HCT116 (cell line): ENCODE results near the gene MICU2. TPM values are rescaled to one million over a fixed set of nuclear protein-coding genes. Genes with fewer than 3 reads are reported as not detected.

Experiments
- ATAC-seq: fragments of 200-7000 bp; cut with Tn5 transposase; 2 replicates; pipeline ENCODE4 v1.9.1; 2020; ENCODE audit warnings: mild to moderate bottlenecking, moderate library complexity
- BruUV-seq: library from RNA; stranded (reverse); fragments of 400-500 nt; replicated peaks from 2 replicates; lab custom pipeline; 2021; lab: Mats Ljungman, UMichigan
- CTCF ChIA-PET: fragments of 300-600 bp; sonication (Branson Sonifier 250); formaldehyde crosslinking; loops from one replicate; lab custom pipeline; 2021; ENCODE audit warnings: antibody characterized with exemption; lab: Charles Lee
- POLR2A ChIA-PET: fragments of 300-600, 350-600 bp; sonication (Branson Sonifier 250); formaldehyde crosslinking; loops from one replicate; lab custom pipeline; 2021; ENCODE audit warnings: antibody characterized with exemption; lab: Charles Lee
- RAD21 ChIA-PET, 2 experiments: fragments of 300-600 bp; sonication (Branson Sonifier 250); formaldehyde crosslinking; loops; one replicate each; lab custom pipeline; 2023; ENCODE audit warnings: low total read pairs in 2 of 2; ENCODE audit not compliant: uncharacterized antibody in 2 of 2, unreplicated experiment in 2 of 2, low non-redundant PET in 1 of 2; lab: Charles Lee
- DNase-seq: peaks from one replicate; pipeline ENCODE4 v3.0.0-alpha.2; 2010; ENCODE audit warnings: low read depth, low spot score
- H2AFZ ChIP-seq: fragments of 200-600 bp; shearing (Covaris generic), sonication (generic); 2 replicates; pipeline ENCODE4 v1.6.1; 2017; ENCODE audit warnings: low read depth, mixed run types, mixed read lengths, antibody characterized with exemption, low read length; ENCODE audit not compliant: poor library complexity, severe bottlenecking
- H3K27ac ChIP-seq: 2 replicates; pipeline ENCODE4 v1.5.1; 2012; ENCODE audit warnings: low read depth, low read length
- H3K27me3 ChIP-seq: fragments of 200-600 bp; sonication (generic); 2 replicates; pipeline ENCODE4 v1.6.1; 2016; ENCODE audit warnings: mixed run types, low read length, mixed read lengths; ENCODE audit not compliant: insufficient read depth
- H3K36me3 ChIP-seq, 2 experiments: fragments of 200-500 bp in 1 of 2; fragments of 200-600 bp in 1 of 2; sonication (Bioruptor generic) in 1 of 2; sonication (generic) in 1 of 2; 2 replicates each; pipeline versions ENCODE4 v1.5.1 to v1.6.1; 2014 to 2016; ENCODE audit warnings: low read length in 2 of 2, inconsistent platforms in 1 of 2, mixed read lengths in 1 of 2, mixed run types in 1 of 2; ENCODE audit not compliant: insufficient read depth in 2 of 2, control insufficient read depth in 1 of 2
- H3K4me1 ChIP-seq, 2 experiments: fragments of 200-600 bp in 1 of 2; sonication (generic) in 1 of 2; 2 replicates each; pipeline versions ENCODE4 v1.5.1 to v1.6.1; 2012 to 2017; ENCODE audit warnings: low read length in 2 of 2, inconsistent platforms in 1 of 2, mild to moderate bottlenecking in 1 of 2, mixed read lengths in 1 of 2, mixed run types in 1 of 2, moderate library complexity in 1 of 2; ENCODE audit not compliant: insufficient read depth in 2 of 2, control insufficient read depth in 1 of 2
- H3K4me2 ChIP-seq: fragments of 200-600 bp; sonication (generic); 2 replicates; pipeline ENCODE4 v1.6.1; 2017; ENCODE audit warnings: mixed run types, low read length, mixed read lengths
- H3K4me3 ChIP-seq, 2 experiments: fragments of 200-600 bp in 1 of 2; sonication (generic) in 1 of 2; replicated peaks in 1 of 2; 2 replicates each; pipeline ENCODE4 v1.5.1; 2011 to 2016; ENCODE audit warnings: low read length in 2 of 2, control low read depth in 1 of 2, low read depth in 1 of 2, mild to moderate bottlenecking in 1 of 2, mixed read lengths in 1 of 2, mixed run types in 1 of 2
- H3K79me2 ChIP-seq: fragments of 200-600 bp; sonication (generic); 2 replicates; pipeline ENCODE4 v1.6.1; 2017; ENCODE audit warnings: mild to moderate bottlenecking, mixed run types, low read length, moderate library complexity, mixed read lengths; ENCODE audit not compliant: insufficient read depth
- H3K9ac ChIP-seq: fragments of 200-600 bp; sonication (generic); 2 replicates; pipeline ENCODE4 v1.6.1; 2016; ENCODE audit warnings: low read length, mixed read lengths
- H3K9me2 ChIP-seq: fragments of 200-600 bp; sonication (generic), shearing (Covaris generic); 2 replicates; pipeline ENCODE4 v1.6.1; 2017; ENCODE audit warnings: mixed run types, mild to moderate bottlenecking, moderate library complexity; ENCODE audit not compliant: insufficient read depth
- H3K9me3 ChIP-seq, 2 experiments: fragments of 200-500 bp in 1 of 2; fragments of 200-600 bp in 1 of 2; sonication (Bioruptor generic) in 1 of 2; sonication (generic) in 1 of 2; 2 replicates each; pipeline ENCODE4 v1.6.1; 2014 to 2017; ENCODE audit warnings: low read length in 2 of 2, mixed read lengths in 2 of 2, inconsistent platforms in 1 of 2, low read depth in 1 of 2, mild to moderate bottlenecking in 1 of 2, mixed run types in 1 of 2, moderate library complexity in 1 of 2; ENCODE audit not compliant: control insufficient read depth in 1 of 2, insufficient read depth in 1 of 2
- H4K20me1 ChIP-seq: fragments of 200-600 bp; sonication (generic), shearing (Covaris generic); 2 replicates; pipeline ENCODE4 v1.6.1; 2017; ENCODE audit warnings: mixed run types, mild to moderate bottlenecking, moderate library complexity; ENCODE audit not compliant: insufficient read depth
- ATF3 ChIP-seq: IDR thresholded peaks from 2 replicates; pipeline ENCODE4 v1.6.1; 2012
- CBX3 ChIP-seq: IDR thresholded peaks from 2 replicates; pipeline ENCODE4 v1.6.1; 2012; ENCODE audit warnings: low read depth
- CTCF ChIP-seq, 3 experiments: fragments of 200-600 bp in 1 of 3; sonication (generic) in 1 of 3; IDR thresholded peaks in 2 of 3; conservative IDR thresholded peaks in 1 of 3; 2 replicates each; pipeline ENCODE4 v1.5.1; 2012 to 2017; ENCODE audit warnings: low read depth in 2 of 3, low read length in 2 of 3, antibody characterized with exemption in 1 of 3, borderline replicate concordance in 1 of 3, control low read depth in 1 of 3, mild to moderate bottlenecking in 1 of 3, mixed read lengths in 1 of 3, mixed run types in 1 of 3, moderate library complexity in 1 of 3; ENCODE audit not compliant: insufficient read depth in 1 of 3
- EGR1 ChIP-seq: IDR thresholded peaks from 2 replicates; pipeline ENCODE4 v1.6.1; 2012; ENCODE audit warnings: low read depth
- EZH2phosphoT487 ChIP-seq: fragments of 200-600 bp; IDR thresholded peaks from 2 replicates; pipeline ENCODE4 v1.6.1; 2018; ENCODE audit warnings: antibody characterized with exemption, borderline replicate concordance
- JUND ChIP-seq: IDR thresholded peaks from 2 replicates; pipeline ENCODE4 v1.6.1; 2012
- POLR2A ChIP-seq: IDR thresholded peaks from 2 replicates; pipeline ENCODE4 v1.7.0; 2011; ENCODE audit warnings: borderline replicate concordance; ENCODE audit not compliant: insufficient read depth, insufficient read length; ENCODE audit errors: extremely low read depth
- RAD21 ChIP-seq: IDR thresholded peaks from 2 replicates; pipeline ENCODE4 v1.6.1; 2012; ENCODE audit warnings: low read depth, mild to moderate bottlenecking
- REST ChIP-seq: IDR thresholded peaks from 2 replicates; pipeline ENCODE4 v1.6.1; 2012; ENCODE audit warnings: low read depth
- SIN3A ChIP-seq: IDR thresholded peaks from 2 replicates; pipeline ENCODE4 v1.6.1; 2012; ENCODE audit warnings: low read depth
- SRF ChIP-seq: IDR thresholded peaks from 2 replicates; pipeline ENCODE4 v1.6.1; 2012; ENCODE audit warnings: low read depth
- YY1 ChIP-seq: IDR thresholded peaks from 2 replicates; pipeline ENCODE4 v1.6.1; 2011; ENCODE audit warnings: low read length, low read depth, moderate library complexity, mild to moderate bottlenecking; ENCODE audit not compliant: insufficient replicate concordance; ENCODE audit errors: extremely low read depth
- ZBTB33 ChIP-seq: IDR thresholded peaks from 2 replicates; pipeline ENCODE4 v1.6.1; 2011; ENCODE audit warnings: mild to moderate bottlenecking, low read length, moderate library complexity; ENCODE audit not compliant: insufficient replicate concordance; ENCODE audit errors: extremely low read depth
- ZFX ChIP-seq: fragments of 450-650 bp; IDR thresholded peaks from 2 replicates; pipeline ENCODE4 v1.6.1; 2017
- ZNF274 ChIP-seq: fragments of 200-500 bp; sonication (Bioruptor generic); IDR thresholded peaks from 2 replicates; pipeline ENCODE4 v1.6.1; 2014; ENCODE audit warnings: mild to moderate bottlenecking, low read depth, low read length, inconsistent platforms
- intact Hi-C: fragments of 100-400 bp; cut with micrococcal nuclease; formaldehyde crosslinking; loops from 2 replicates; pipeline ENCODE4 v1.10.0; 2022
- total RNA-seq: library from RNA; stranded (reverse); gene quantifications from one replicate; pipeline ENCODE4 v1.2.1, GENCODE V29; 2021; ENCODE audit not compliant: unreplicated experiment

MICU2 gene
- total RNA-seq, 1 experiment from 2014 or later, result 41.0 TPM

GRCh38 chr13:21450936-21451335 lies 153.0 kb downstream of the MICU2 start (continued):
- TF ChIP-seq ZBTB33 (no peak), EZH2phosphoT487 (no peak), ZNF274 (no peak), SIN3A (no peak), ZFX (no peak), ATF3 (no peak), YY1 (no peak), RAD21 (no peak)

- H3K36me3 ChIP-seq, result no peaks in the 10 kb centered on the region
- no peak overlapping the region for H3K27ac ChIP-seq
- ChIA-PET CTCF (interaction anchor here (0.6 kb wide), 1 partner anchor 1806 kb away, joined by 3 read pairs; no protein-coding TSS in a partner anchor), POLR2A (no interaction called here), RAD21 (no interaction called here)
- H3K4me3 ChIP-seq, result no peak overlapping the region
- peaks cover 4% of the 10 kb centered on the region; the same call in 1 of the 2 replicates for H4K20me1 ChIP-seq
- H3K9me2 ChIP-seq, result no peaks in the 10 kb centered on the region
- H3K27me3 ChIP-seq, result no peaks in the 10 kb centered on the region
- no peak for ATAC-seq
- DNase-seq, result no peak
- no TSS peak for BruUV-seq
- H3K9ac ChIP-seq, result no peak overlapping the region
- H3K4me1 ChIP-seq, result peaks cover 28 to 38% of the 10 kb centered on the region in 2 experiments
- no peak overlapping the region for H2AFZ ChIP-seq
- H3K4me2 ChIP-seq, result no peak overlapping the region
- no peaks in the 10 kb centered on the region for H3K9me3 ChIP-seq
- peaks cover 77% of the 10 kb centered on the region for H3K79me2 ChIP-seq
- intact Hi-C loops, result no loop called here
- TF ChIP-seq EGR1 (no peak), EZH2phosphoT487 (no peak), REST (no peak), SRF (no peak), CBX3 (no peak), SIN3A (no peak), ZFX (no peak), CTCF (IDR thresholded peaks at IDR 0.05 in 2 of 3, conservative IDR thresholded peaks at IDR 0.05 in 1 of 3; ENCODE audit: borderline replicate concordance in 1 of 3, insufficient read depth in 1 of 3, low read depth in 2 of 3, low read length in 2 of 3) (no peak), POLR2A (no peak), JUND (no peak), ZBTB33 (no peak), RAD21 (no peak)
These were observed 157.3 kb downstream of the MICU2 start for GRCh38 chr13:21446656-21447055.
